ENCODE data around the gene LY6G6C. TPM values are rescaled to one million over a fixed set of nuclear protein-coding genes. Genes with fewer than 3 reads are reported as not detected.

Gene LY6G6C
- total RNA-seq, 1 donor from 2014 or later, result 1.8 TPM

- DNase-seq, result no peak
- H3K4me3 Mint-ChIP-seq (ENCODE audit: unreplicated experiment), result peak overlapping the region; percentile 98
- H3K27me3 Mint-ChIP-seq (ENCODE audit: unreplicated experiment), result peaks cover 16% of the 10 kb centered on the region
- peak overlapping the region; percentile 95 for H3K27ac Mint-ChIP-seq (ENCODE audit: unreplicated experiment)
- H3K36me3 Mint-ChIP-seq (ENCODE audit: unreplicated experiment), result no peaks in the 10 kb centered on the region
- peaks cover 20% of the 10 kb centered on the region for H3K9me3 Mint-ChIP-seq (ENCODE audit: unreplicated experiment)
- H3K4me1 Mint-ChIP-seq (ENCODE audit: low read depth, unreplicated experiment), result peaks cover 20% of the 10 kb centered on the region
- TF ChIP-seq CTCF (IDR thresholded peaks at IDR 0.05; ENCODE audit: partially characterized antibody, unreplicated experiment), result no peak
Observed at GRCh38 chr6:31734247-31734820, 12.8 kb upstream of the LY6G6C start.

- peak overlapping the region; percentile 98 for H3K4me3 Mint-ChIP-seq (ENCODE audit: unreplicated experiment)
- peak overlapping the region; percentile 57 for H3K27ac Mint-ChIP-seq (ENCODE audit: unreplicated experiment)
- H3K27me3 Mint-ChIP-seq (ENCODE audit: unreplicated experiment), result peaks cover 18% of the 10 kb centered on the region
- H3K9me3 Mint-ChIP-seq (ENCODE audit: unreplicated experiment), result peaks cover 22% of the 10 kb centered on the region
- no peak for DNase-seq
- H3K36me3 Mint-ChIP-seq (ENCODE audit: unreplicated experiment), result no peaks in the 10 kb centered on the region
- peaks cover 19% of the 10 kb centered on the region for H3K4me1 Mint-ChIP-seq (ENCODE audit: low read depth, unreplicated experiment)
- no peak for TF ChIP-seq CTCF (IDR thresholded peaks at IDR 0.05; ENCODE audit: partially characterized antibody, unreplicated experiment)
Observed at GRCh38 chr6:31733734-31734133, 12.2 kb upstream of the LY6G6C start.

- H3K4me3 Mint-ChIP-seq (ENCODE audit: unreplicated experiment), result peak overlapping the region; percentile 42
- no peaks in the 10 kb centered on the region for H3K36me3 Mint-ChIP-seq (ENCODE audit: unreplicated experiment)
Observed at GRCh38 chr6:31732029-31732428, 10.5 kb upstream of the LY6G6C start.

GRCh38 chr6:31730631-31731086 lies 9.1 kb upstream of the LY6G6C start:
- Mint-ChIP-seq H3K4me3 (ENCODE audit: unreplicated experiment) (peak overlapping the region; percentile 98), H3K4me1 (ENCODE audit: low read depth, unreplicated experiment) (peaks cover 10% of the 10 kb centered on the region), H3K36me3 (ENCODE audit: unreplicated experiment) (peaks cover 12% of the 10 kb centered on the region), H3K9me3 (ENCODE audit: unreplicated experiment) (peaks cover 17% of the 10 kb centered on the region), H3K27me3 (ENCODE audit: unreplicated experiment) (peaks cover 22% of the 10 kb centered on the region), H3K27ac (ENCODE audit: unreplicated experiment) (peak overlapping the region; percentile 96)
- no peak for DNase-seq
- TF ChIP-seq CTCF (IDR thresholded peaks at IDR 0.05; ENCODE audit: partially characterized antibody, unreplicated experiment), result no peak

More at GRCh38 chr6:31732029-31732428, 10.5 kb upstream of the LY6G6C start:
- Mint-ChIP-seq H3K9me3 (ENCODE audit: unreplicated experiment) (peaks cover 22% of the 10 kb centered on the region), H3K27me3 (ENCODE audit: unreplicated experiment) (peaks cover 19% of the 10 kb centered on the region), H3K27ac (ENCODE audit: unreplicated experiment) (no peak overlapping the region), H3K4me1 (ENCODE audit: low read depth, unreplicated experiment) (peaks cover 13% of the 10 kb centered on the region)
- no peak for TF ChIP-seq CTCF (IDR thresholded peaks at IDR 0.05; ENCODE audit: partially characterized antibody, unreplicated experiment)
- no peak for DNase-seq

DNA sequence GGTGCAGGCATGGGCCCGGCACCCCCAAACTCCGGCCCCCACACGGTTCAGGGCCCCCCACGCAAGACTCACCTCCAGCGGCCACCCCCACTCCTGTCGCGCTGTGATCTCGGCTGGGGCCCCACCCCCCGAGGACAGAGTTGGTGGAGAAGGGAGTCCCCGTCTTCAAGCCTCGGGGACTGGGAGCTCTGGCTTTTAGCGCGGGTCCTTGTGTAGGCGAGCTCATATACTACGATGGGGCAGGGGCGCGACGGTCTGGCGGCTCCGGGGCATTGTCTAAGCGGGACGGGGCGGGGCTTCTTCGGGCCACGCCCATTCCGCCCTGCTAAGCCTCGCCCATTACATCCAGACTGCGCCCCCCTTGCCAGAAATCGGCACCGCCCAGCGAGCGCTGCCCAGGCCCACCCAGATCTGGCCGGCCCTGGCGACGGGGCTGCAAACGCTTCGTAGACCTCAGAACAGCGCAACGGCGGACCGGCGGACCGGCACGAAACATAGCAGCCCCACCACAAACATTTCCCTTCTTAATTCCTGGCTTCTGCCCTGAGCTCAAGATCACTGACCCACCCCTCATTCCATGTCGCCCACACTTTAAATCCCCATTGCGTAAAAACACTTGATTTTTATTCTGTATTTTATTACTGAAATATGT lies 8.6 kb upstream of the LY6G6C start:
- H3K4me1 Mint-ChIP-seq (ENCODE audit: low read depth, unreplicated experiment), result peaks cover 10% of the 10 kb centered on the region
- peaks cover 15% of the 10 kb centered on the region for H3K9me3 Mint-ChIP-seq (ENCODE audit: unreplicated experiment)
- DNase-seq, result peak; percentile 95
- H3K4me3 Mint-ChIP-seq (ENCODE audit: unreplicated experiment), result peak overlapping the region; percentile 98
- peaks cover 22% of the 10 kb centered on the region for H3K27me3 Mint-ChIP-seq (ENCODE audit: unreplicated experiment)
- H3K36me3 Mint-ChIP-seq (ENCODE audit: unreplicated experiment), result peaks cover 14% of the 10 kb centered on the region
- peak overlapping the region; percentile 96 for H3K27ac Mint-ChIP-seq (ENCODE audit: unreplicated experiment)
- TF ChIP-seq CTCF (IDR thresholded peaks at IDR 0.05; ENCODE audit: partially characterized antibody, unreplicated experiment), result no peak
